HG03060 (cell line): ENCODE results near the gene ACP6.
"Not testable (repeated sequence)": the region's sequence is repeated elsewhere in the genome, so short reads cannot be mapped to it uniquely, and the experiment has no call there.

Experiments used
- ATAC-seq: cut with Tn5 transposase; IDR thresholded peaks from one replicate; pipeline ENCODE4 v1.9.1; 2021; ENCODE audit warnings: low read depth, moderate number of reproducible peaks; ENCODE audit not compliant: unreplicated experiment

ACP6 gene

DNA sequence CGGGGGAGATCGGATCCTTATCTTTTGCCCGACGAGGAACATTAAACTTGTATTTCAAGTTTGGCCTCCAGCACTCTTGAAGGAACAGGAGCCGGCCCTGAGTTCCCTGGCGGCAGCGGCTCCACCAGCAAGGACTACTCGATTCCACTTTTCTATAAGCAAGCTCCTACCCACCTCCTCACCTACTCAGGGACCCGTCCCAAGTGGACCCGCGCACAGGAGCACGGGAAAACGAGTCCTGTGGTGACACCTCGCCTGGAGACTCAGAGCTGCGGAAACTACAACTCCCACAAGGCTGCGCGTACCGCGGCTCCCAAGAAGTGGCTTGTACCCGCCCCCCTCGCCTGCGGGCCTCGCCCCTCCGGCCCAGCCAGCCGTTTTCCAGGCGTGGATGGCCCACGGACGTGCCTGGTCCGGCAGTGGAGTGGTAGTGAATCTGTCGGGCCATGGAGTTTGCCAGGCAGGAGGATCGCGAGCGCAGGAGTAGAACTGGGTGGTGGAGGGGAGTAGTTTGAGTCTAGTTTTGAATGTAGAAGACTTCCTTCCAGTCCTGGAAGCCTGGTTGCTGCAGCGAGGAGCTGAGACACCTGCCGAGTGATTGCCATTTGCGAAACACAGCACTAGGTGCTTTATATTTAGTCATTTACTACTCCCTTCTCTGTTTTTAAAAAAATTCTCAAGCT lies at the start of gene ACP6:
ACP6 (minus strand) TSS at position 206 of the 683 bp plus-strand sequence. CDS start 476 bp downstream, outside the sequence.
- peak; percentile 87 for ATAC-seq

- no peak for ATAC-seq
These were observed 49.4 kb upstream of the ACP6 start for GRCh38 chr1:147719711-147720225.

DNA sequence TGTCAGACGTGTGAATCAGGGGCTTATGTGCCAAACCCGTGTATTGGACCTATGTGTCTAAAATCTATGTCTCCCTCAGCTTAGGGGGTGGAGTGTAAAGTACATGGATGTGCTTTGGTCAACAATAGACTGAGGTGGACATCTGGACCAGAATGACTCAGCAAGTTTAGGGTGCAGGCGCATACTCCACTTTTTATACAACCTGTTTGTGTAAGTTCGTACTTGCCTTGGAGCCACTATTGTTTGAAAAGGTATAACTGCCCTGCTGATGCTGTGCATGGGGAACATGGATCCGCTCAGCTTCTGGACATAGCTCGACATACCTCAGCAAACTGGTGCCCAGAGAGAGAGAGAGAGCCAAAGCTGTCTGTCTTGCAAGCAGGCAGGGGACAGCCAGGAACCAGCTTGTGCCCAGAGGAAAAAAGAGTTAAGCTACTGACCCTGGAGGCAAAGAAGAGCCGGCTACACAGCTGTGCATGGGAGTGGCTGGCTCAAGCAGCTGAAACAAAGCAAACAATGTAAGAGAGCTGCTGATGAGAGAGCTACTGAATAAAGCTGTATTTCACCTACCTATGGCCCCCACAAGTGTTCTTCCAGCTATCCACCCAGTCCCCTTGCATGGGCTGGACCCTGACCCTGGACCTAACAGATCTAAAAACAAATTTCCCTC lies 48.8 kb upstream of the ACP6 start:
- no peak for ATAC-seq

DNA sequence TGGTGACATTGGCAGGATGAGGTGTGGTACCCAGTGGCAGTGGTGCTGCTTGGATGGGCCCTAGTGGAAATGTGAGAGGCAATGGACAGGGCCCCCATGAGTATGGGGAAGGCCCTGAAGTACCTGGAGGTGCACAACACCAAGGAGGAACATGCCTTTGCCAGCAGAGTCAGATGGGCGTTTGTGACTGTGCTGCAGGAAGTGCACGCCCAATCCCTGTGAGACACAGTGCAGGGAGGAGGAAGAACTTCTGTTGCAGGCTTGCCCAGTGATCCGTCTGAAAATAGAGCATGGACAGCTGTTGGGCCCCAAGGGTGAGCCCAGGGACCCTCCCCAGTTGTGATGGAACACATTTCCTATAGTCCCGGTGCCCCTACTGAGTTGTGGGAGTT lies 47.4 kb upstream of the ACP6 start:
- ATAC-seq, result no peak

GRCh38 chr1:147717051-147717705 lies 46.9 kb upstream of the ACP6 start:
- no peak for ATAC-seq

- ATAC-seq, result no peak
These were observed 42.3 kb upstream of the ACP6 start for GRCh38 chr1:147712605-147713004.

GRCh38 chr1:147700042-147701006 lies 30.0 kb upstream of the ACP6 start:
- ATAC-seq, result no peak

DNA sequence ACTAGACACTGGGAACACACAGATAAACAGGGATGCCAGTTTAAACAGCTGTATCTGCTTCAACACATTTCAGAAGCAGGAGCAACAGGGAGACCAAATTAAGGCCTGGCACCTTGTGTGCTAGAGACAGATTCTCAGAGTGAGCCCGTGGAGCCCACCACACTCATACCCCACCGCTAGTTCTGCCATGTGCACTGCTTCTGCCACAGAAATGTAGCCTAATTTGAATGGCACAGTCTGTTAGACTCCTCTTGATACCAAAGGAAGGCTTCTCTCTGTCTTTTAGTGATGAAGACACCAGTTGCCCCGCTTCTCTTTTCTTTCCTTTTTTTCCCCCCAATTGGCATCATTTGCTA lies 29.3 kb upstream of the ACP6 start:
- ATAC-seq, result no peak

DNA sequence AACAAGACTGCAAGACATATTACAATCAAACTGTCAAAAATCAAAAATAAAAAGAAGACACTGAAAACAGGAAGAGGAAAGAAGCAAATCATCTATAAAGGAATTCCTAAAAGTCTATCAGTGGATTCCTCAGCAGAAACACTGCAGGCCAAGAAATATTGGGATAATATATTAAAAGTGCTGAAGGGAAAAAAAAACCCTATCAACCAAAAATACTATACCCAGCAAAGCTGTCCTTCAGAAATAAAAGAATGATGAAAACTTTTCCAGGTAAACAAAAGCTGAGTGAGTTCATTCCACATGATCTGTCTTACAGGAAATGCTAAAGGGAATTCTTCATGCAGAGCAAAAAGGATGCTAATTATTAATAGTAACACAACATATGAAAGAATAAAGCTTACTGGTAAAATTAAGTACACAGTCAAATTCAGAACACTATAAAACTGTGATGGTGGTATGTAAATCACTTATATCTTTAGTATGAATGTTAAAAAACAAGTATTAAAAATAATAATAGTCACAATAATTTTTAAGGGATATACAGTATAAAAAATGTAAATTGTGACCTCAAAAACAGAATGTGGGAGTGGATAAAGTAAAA lies 12.9 kb upstream of the ACP6 start:
- no peak for ATAC-seq

- not testable (repeated sequence) for ATAC-seq
These were observed 10.4 kb upstream of the ACP6 start for GRCh38 chr1:147680608-147681235.

- ATAC-seq, result not testable (repeated sequence)
These were observed 7.4 kb upstream of the ACP6 start for GRCh38 chr1:147677681-147678080.

GRCh38 chr1:147676311-147677085 lies 6.2 kb upstream of the ACP6 start:
- ATAC-seq, result no peak

DNA sequence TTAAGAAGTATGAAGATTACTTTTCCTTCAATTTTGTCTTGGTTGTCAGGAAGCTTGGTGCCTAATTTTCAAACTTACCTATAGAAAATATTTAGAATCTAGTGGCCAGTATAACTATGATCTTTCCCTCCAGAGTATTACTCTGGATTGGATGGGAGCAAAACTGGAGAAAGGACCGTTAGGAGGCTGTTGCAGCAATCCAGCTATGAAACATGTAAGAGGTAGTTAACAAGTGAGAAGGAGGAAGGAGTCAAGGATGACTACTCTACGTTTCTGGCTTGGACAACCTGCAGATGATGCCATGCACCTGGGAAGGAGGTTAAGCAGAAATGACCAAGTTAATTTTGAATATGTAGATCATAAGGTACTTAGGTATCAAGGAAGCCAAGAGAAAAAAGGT lies 3.5 kb upstream of the ACP6 start:
- ATAC-seq, result no peak

DNA sequence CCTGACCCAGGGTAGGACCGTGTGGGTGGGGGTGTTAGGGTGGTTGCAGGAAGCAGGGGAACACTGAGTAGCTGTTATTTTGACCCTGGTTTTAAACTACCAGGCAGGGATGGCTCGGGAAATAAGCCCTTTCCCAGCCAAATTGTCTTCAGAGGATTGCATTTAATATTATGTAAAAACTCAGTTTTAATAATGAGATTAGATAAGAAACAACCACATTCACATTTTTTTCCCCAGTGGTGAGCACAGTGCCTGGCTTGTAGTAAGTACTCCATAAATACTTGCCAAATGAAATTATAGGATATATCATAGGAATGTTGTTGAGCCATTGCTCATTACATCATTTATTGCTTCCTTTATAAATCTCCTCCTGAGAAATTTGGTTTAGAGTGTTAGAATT lies 3.1 kb upstream of the ACP6 start:
- ATAC-seq, result no peak

- no peak for ATAC-seq
These were observed 630 bp downstream of the ACP6 start for GRCh38 chr1:147669469-147670318.

DNA sequence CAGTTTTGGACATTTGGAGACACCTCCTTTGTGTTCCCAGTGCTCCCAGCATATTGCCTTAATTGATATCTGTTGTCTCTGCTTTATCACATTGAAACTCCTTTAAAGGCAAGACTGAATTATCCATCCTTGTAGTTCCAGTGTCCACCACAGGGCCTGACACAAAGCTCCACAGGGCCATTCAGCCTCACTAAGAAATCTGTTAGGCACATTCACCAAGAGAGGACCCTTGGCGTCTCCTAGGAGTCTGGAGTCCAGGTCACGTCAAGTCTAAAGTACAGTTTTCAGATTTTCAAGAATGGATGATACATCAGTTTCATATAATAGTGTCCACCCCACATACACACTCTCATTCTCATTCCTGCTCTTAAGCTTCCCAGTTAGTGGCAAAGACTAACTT lies 4.8 kb downstream of the ACP6 start:
- ATAC-seq, result no peak

DNA sequence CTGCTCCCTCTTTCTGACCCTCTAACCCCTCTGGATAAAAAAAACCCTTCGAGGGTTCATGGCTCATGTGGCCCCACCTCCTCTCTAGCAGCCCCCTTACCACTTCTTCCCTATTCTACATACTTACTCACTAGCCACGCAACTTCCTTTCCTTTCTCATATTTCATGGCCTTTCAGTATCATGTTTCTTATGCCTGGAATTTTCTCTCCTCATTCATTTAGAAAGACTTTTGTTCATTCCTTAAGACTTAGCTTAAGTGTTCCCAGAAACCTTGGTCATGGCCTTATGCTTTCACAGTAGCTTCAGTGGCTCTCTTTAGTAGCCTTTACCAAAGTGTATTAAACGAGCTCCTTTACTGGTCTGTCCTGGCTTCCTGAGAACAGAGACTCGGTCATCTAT lies 6.1 kb downstream of the ACP6 start:
- ATAC-seq, result no peak

DNA sequence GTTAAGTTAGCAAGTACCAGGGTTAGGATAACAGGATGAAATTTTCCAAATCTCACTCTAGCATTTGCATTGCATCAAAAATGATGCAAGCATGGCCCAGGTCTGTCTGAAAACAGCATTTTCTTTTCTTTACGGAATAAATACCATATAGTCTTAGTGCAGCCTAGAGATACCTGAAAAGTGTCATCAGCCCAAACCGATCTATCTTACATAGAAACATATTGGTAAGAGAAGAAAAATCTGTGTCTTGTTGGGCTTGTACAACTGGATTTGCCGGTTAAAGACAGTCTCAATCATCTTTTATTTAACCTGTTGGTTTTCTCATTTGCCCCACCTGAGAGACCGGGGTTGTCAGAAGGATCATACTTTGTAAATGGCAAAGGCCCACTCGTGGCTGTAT lies 15.8 kb downstream of the ACP6 start:
- no peak for ATAC-seq
